DLD1 (cell line): ENCODE measurements around the gene MYH9.

Experiments
- in situ Hi-C: cut with HindIII; loops from 2 replicates; pipeline ENCODE4 v1.10.0; 2017; ENCODE audit warnings: low sequenced_read_pairs

The MYH9 gene

DNA sequence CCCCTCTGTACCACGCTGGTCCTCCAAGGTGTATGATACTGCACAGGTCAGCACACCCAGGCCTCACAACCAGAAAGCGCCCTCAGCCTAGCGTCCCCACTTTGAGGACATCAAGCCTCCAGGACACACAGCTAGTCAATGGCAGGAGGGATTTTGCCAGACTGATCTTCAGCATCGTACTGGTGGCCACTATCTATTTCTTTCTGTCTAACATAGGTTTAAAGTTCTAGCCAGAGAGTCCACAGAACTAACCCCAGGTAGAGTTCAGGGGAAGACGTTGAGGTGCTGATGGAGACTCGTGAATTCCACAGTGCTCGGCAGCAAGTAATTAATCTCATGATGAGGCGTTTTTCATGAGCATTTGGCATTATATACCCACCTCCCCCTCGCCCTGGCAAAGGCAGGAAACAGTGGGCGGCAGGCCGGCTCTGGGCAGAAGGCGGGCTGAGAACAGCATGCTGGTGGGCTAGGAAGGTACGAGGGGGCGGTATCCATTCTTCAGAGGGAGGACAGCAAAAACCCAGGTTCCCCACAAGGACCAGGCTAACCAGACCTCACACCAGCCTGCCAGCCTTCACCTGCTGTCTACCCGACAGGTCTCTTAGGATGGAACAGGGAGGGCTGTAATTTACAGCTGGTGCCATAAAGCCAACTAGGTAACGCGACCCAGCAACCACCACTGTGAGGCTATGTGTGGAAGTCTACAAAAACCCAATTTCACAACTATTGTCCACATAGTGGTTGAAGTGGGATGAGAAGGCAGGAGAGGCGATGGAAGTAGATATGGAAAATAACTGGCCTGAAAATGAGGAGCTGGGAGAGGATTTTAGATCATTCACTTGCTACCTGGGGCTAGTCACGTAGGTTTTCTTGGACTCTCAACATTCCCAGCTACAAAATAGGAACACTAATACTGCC, 18.5 kb downstream of the MYH9 start:
- in situ Hi-C loops: no loop called here

DNA sequence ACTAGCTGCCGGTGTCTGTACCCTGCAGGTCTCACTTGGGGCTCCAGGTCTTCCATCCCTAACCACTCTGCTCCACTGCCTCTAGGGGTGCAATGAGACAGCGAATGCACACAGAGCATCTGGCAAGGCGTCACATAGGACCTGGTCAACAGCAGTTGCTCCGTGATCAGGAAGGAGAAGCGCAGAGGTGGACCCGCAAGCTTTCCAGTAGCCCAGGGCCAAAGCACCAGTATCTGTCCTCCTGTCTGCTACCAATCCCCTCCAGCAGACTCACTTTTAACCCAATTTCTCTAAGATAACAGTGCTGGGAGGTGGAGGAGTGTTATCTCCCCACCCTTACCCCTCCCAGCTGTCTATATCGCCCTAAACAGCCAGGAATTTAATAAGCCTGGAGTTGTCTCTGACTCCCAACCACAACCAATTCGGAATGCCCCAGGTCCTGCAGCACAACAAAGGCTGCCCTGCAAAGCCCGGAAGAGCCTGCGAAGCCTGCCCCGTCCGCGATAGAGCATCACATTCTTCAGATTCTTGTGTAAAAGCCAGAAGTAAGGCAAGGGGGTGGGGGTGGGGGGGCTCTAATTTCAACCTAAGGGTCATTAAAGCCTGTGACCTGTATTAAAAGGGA, 19.3 kb downstream of the MYH9 start:
- in situ Hi-C loops: no loop called here

DNA sequence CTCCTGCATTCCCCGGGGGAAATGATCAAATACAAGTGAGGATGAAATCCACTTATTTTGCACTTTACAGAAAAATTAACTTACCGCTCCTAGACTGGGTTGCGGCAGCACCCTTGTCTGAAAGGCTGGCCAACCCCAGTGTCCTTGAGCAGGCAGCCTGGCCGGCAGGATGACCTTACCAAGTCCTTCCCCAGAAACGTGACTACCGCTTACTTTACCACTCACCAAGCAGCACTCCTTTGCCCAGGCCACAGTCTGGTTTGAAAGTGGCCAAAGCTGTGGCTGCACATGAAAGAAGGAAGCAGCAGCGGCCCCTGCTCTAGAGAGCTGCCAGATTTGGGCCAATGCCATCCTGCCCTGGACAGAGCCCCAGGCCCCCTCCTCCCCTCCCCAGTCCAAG, 20.3 kb downstream of the MYH9 start:
- in situ Hi-C loops: no loop called here

DNA sequence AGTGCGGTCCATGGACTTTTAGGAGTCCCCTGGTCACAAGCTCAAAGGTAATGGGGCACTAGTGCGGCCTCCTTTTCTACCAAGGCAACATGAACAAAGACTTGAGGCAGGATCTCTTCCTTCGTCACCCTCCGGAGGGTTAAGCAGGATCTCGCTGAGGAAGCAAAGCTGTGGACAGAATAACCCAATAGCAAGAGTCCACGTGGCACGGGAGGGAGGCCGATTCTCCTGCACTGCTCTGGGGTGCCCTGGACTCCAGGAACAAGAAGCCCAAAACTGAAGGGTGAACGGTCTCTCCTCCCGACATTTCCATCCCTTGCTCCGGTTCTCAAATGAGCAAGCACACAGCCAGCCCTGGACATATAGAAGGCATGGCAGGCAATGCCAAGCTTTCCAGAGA, 20.7 kb downstream of the MYH9 start:
- in situ Hi-C loops: no loop called here

DNA sequence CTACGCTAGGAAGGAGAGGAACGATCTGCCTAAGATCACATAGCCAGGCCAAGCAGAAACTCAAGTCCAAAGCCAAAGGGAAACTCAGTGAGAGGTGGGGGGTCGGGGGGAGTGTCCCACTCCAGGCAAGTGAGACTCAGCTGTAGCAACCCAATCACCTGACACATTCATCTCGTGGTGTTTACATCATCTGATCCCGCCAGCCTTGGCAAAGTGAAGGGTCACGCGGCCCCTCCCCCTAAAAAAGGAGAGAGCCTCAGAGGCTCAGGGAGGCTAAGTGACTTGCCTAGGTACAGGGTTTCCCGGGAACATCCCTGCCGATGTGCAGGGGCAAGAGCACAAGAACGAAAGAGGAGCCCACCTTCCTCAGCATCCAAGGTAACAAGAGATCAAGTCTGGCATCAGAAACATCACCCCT, 21.5 kb downstream of the MYH9 start:
- in situ Hi-C loops: no loop called here

DNA sequence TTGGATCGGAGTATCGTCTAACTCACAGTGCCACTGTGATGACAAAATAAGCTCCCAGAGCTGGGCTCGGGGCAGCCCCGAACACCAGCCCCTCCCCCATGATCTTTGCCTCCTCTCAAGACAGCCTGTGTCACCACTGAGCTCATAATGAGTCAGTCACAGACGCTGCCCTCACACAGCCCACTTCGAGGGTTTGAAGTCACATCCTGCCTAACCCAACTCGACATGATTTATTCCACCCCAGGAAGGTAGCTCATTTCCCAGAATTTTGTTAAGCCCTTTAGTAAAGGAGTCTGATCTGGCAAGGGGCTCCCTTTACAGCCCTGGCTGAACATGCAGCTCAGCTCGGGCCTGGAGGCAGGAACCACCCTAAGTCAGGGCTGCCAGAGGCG, 22.8 kb downstream of the MYH9 start:
- in situ Hi-C loops: no loop called here

DNA sequence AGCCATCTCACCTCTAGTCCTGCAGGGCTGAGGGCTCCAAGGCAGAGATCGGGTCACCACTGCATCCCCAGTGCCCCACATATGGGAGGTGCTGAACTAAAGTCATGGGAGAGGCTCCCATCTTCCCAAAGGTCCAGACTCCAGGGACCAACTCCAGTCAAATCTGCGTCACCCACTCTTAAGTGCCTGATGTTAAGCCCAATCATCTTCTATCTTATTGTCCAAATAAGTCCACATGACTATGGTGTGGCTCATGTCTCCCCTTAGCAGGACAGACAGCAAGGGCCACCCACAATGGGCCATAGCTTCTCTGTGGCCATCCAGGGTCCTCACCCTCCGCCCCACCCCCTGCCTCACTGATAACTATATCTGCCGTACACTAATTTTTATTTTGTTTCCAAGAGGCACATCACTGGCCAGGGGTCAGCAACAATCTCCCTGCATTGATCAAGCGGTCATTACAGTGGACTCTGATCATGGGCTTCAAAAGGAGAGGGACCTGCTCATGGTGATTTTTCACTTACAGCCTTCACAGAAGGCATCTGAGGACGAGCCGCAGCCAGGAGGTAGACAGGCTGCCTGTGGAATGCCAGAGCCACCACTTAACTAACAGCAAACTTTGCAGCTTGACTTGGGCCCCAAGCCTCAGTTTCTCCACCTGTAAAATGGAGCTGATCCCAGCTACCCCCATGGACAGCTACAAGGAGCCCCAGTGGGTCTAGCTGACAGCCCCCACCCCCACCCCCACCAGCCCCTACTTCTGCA, 23.3 kb downstream of the MYH9 start:
- in situ Hi-C loops: no loop called here

DNA sequence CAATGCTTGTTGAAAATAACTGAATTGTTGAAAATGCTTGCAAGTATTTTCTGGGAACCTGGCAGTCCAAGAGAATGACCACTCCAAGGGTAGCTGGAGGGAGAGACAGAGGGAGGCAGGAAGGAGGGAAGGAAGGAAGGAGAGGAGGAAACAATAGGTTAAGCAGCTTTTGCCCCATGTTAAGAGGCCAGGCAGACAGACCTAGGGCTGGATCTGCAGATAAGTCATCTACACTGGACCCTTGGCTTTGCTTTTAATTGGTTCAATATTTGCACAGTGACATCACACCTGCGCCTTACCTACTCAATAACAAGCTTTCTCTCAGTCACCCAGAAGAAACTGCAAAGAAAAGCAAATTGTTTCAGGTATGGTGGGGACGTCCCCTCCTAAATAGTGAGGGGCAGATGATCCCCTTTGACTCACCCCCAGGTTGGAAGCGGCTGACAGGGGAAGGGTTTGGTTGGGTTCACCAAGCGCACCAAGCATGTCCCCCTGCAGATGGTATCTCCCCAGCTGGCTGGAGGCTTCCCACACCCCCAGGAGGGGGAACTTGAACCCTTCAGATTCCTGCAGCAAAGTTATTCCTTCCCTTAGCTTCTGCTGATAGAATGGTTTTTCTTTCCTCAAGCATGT, 24.3 kb downstream of the MYH9 start:
- in situ Hi-C loops: no loop called here

DNA sequence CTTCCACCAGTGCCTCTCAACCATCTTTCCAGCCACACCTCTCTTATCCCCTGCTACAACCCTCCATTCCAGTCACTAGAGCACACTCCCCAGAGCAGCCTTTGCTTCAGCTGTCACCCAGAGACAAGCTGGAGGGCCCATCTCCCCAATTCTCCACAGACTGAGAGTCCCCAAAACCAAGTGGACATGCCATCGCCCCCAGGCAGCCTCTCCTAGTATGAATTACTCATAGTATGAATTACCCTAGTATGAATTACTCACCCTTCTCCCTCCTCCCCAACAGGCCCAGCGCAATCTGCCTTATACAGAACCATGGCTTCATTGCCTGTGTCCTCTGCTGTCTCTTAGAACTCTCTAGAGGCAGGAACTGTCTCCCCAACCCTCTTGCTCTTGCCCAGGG, 24.8 kb downstream of the MYH9 start:
- in situ Hi-C loops: no loop called here

DNA sequence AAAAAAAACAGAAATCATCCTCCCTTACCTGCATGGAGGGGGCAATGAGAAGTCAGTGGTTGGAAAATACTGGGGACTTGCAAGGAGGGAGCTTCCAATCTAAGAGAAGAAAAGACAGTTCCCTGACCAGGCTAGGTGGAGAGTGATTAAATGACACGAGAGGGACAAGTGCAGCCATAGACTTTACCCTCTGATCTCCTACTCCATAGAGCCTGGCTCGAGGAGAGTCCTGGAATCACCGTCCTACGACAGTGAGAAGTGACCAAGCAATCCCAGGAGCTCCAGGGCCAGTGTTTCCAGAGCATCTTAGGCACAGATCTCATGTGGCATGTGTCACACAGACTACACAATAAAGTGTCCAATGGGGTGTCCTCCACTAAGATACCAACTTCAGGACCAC, 25.7 kb downstream of the MYH9 start:
- in situ Hi-C loops: no loop called here

DNA sequence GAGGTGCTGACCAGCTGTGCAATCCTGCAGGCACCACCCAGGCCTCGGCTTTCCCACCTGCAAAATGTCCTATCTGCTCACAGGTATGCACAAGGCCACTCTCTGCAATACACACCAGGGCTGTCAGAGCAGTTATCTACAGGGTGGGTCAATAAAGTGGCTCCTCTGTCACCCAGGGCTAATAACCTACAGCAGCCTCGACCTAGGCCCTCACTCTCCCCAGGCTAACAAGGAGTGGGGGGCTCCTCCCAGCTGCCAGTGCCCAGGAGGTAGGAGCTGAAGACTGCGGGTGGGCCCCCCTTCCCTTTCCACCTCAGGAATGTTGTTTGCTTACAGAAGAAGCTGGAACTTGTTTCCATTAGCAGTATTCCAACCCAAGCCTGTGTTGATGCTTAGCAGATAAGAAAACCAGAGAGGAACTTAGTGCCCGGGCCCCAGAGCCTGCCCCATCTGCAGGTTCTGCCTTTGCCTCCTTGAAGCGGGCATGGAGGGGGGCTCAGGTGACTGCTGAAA, 26.8 kb downstream of the MYH9 start:
- in situ Hi-C loops: no loop called here

DNA sequence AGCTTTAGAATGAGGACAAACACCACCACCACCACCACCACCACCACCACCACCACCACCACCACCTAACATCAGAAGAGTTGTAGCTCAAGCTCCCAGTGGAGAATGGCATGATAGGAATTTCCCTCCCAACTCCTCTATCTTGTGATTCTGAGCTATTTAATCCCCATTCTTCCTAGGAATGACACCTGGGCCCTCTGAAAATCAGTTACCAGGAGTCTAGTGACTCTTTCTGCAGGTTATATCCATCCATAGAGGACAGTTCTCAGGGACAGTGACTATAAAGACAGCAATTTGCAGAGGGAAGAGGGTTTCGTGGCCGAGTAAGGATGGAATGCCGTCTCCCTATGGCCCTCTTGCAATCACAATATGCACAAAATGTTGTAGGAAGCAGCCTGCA, 27.8 kb downstream of the MYH9 start:
- in situ Hi-C loops: no loop called here

DNA sequence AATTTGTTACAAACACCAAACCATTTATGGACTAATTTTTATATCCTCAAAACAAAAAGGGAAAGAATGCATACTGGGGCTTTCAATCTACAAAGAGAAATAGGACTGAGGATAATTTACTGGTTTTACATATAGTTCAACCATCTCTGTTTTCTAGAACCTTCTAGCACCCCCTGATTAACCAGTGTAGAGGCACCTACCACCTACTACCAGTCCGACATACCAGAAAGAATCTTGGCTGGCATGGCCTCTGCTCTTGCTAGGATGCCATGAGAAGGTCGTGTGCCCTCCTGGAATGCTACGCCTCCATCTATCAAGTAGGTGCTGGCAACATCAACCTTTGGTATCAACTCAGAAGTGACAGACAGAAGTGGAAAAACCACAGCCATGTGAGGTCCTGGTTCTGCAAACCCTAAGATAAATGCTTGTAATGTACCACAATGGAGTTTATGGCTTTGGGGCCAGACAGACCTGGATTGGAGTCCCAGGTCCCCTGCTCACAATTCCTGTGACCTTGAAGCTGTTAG, 28.2 kb downstream of the MYH9 start:
- in situ Hi-C loops: no loop called here

DNA sequence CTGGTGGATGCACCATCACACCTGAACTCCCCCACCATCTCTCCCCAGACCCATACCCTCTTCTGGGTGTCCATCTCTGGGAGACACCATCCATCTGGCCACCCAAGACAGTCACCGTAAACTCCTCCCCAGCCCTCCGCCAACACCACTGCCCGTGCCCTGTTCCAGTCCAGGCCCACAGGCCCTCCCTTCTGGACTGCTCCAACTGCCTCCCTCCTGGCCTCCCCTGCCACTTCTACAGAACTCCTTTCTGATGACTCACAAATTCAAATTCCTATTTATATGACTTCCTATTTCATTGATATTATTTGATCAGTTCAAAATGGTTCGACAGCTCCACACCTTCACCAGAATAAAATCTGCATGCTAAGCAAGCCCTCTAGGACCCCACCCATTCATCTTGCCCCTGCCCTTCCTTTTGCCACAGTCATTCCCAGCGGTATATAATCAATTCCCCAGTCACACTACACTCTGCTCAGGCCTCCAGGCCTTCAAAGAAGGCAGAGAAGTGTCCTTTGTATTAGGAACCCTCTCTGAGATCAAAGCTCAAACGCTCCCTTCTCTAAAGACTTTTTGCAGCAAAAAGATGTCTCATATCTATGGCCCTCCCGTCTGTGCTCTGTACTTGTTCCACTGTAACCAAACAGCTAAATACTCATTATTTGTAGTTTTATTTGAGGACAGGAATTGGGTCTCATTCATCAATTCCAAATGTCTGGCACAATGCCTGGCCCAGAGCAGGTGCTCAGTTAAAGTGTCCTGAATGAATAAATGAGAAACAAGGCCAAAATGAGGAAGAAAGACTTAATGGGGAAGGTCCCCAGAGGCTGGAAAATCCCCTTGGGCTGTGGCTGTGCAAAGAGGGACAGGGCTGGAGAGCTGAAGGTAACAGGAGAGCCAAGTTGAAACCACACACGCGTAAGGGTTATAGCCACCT, 29.0 kb downstream of the MYH9 start:
- in situ Hi-C loops: no loop called here

DNA sequence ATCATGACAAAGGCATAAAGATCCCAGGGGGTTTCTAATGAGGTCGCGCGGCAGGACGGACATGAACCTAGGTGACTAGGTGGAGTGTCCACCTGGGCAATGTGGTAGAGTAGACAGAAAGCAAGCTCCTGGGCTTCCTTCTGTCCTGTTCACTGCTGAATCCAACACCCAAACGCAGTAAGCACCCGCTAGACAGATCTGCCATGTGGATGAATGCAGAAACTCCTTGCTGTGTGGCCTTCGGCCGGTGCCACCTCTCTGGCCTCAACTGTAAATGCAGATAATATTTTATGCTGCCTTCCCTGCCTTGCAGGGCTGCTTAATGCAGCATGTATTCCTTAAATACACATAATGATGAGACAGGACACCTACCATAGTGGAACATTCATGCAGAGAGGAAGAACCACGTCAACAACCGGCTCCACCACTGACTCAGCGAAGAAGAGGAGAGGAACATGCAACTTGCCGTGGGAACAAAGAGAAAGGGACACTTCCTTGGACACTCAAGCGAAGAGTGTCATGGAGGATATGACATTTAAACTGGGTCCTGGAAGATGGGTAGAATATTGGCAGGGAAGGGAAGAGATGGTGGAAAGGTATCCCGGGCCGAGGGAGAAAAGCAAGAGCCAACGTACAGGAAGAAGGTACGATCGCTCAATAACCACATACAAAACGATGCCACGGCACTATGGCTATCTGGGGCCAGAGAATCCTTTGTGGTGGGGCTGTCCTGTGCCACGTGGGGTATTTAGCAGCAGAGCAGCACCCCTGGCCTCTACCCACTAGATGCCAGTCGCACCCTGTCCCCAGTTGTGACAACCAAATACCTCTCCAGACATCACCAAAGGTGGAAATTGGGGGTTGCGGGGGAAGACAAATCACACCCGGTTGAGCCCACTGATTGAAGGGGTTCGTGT, 30.8 kb downstream of the MYH9 start:
- in situ Hi-C loops: no loop called here

DNA sequence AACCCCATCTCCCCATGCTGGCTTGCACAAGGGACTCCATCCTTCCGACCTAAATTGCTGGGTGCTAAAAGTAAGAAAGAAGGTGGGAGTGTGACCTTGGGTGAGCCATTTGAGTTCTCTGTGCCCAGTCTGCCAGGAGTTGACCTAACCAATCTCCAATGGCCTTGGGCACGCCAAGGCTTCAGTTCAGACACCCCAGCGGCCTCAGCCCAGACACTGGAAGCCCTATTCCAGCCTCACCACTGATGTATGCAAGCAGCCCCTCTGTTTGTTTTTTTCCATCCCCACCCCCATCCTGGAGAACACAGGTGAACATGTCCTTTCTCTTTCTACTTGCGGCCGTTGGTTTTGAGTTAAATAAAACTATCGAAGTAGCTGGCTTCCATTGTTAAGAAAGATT, 31.9 kb downstream of the MYH9 start:
- in situ Hi-C loops: no loop called here

DNA sequence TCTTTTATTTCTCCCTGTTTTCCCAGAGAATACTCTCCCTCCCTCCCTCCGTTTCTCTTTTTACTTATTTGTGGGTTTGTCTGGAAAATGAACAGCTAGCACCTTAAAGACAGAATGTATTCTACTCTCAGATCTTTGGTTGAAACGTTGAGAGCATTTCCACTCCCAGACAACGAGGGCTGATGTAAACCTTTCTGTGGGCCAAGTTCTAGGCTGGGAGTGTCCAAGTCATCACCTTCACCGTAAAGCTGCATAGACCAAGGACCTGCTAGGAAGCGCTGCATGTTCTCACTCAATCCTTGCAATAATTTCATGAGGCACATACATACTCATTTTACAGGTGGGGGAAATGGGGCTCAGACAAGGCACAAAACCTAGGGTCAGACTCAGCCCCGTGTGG, 32.4 kb downstream of the MYH9 start:
- in situ Hi-C loops: no loop called here

DNA sequence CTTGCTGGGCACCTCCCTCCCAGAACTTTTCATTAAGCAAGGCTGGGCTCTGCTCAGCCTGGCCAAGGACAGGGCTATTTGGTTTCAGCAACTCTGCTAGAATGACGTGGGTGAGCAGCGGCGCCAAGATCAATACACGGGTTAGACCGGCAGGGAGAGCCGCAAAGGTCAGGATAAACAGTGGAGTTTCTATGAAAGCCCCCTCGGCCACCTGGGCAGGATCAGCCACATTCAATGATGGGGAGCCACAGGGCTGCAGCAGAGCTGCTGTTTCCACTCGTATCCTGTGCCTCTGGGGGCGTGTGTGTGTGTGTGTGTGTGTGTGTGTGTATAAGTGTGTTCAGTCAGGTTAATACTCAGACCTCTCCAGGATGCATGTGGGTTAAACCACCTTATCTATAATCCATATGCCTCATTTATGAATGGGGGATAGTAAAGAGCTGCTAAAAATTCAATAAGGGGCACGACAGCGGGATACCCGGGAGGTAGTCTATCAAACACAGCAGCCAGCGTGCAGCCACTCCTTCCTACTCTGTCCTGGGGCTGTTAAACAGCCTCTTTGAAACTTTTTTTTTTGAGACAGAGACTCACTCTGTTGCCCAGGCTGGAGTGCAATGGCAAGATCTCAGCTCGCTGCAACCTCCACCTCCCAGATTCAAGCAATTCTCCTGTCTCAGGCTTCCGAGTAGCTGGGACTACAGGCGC, 34.8 kb downstream of the MYH9 start:
- in situ Hi-C loops: no loop called here
